SK-N-SH (cell line): ENCODE measurements around the gene CEP112. TPM values are rescaled to one million over a fixed set of nuclear protein-coding genes. Genes with fewer than 3 reads are reported as not detected.

Experiments used
- CTCF ChIA-PET: fragments of 300-600, 350-600 bp; formaldehyde crosslinking; extraction: SDS; loops from one replicate; lab custom pipeline; 2021; lab: Yijun Ruan, JAX
- POLR2A ChIA-PET: fragments of 350-600 bp; sonication (Branson Sonifier 250); formaldehyde crosslinking; extraction: SDS; loops from one replicate; lab custom pipeline; 2020; ENCODE audit warnings: antibody characterized with exemption, inconsistent platforms; lab: Yijun Ruan, JAX
- DNase-seq: peaks from one replicate; pipeline ENCODE4 v3.0.0; 2012
- H2AFZ ChIP-seq: fragments of 200-600 bp; sonication (generic); 2 replicates; pipeline ENCODE4 v1.8.1; 2016; ENCODE audit warnings: antibody characterized with exemption, mild to moderate bottlenecking, low read depth
- H3F3A ChIP-seq: fragments of 200-600 bp; sonication (generic); replicated peaks from 2 replicates; pipeline ENCODE3; 2016; ENCODE audit warnings: antibody characterized with exemption, mild to moderate bottlenecking; ENCODE audit not compliant: insufficient read depth
- H3K27ac ChIP-seq, 2 experiments: fragments of 200-500 bp in 1 of 2; fragments of 200-600 bp in 1 of 2; sonication (Bioruptor generic) in 1 of 2; sonication (generic), shearing (Covaris generic) in 1 of 2; 2 replicates each; pipeline versions ENCODE4 v1.5.1 to v1.6.1; 2014 to 2016; ENCODE audit warnings: low read depth in 2 of 2, inconsistent platforms in 1 of 2, low read length in 1 of 2, mild to moderate bottlenecking in 1 of 2, mixed read lengths in 1 of 2
- H3K27me3 ChIP-seq: fragments of 200-600 bp; sonication (generic), shearing (Covaris generic); 2 replicates; pipeline ENCODE4 v1.6.1; 2016; ENCODE audit warnings: mixed run types; ENCODE audit not compliant: insufficient read depth
- H3K36me3 ChIP-seq, 2 experiments: fragments of 200-500 bp in 1 of 2; fragments of 200-600 bp in 1 of 2; sonication (Bioruptor generic) in 1 of 2; sonication (generic) in 1 of 2; replicated peaks in 1 of 2; 2 replicates each; pipeline versions ENCODE3 to v1.5.1; 2014 to 2016; ENCODE audit warnings: low read length in 1 of 2, mild to moderate bottlenecking in 1 of 2; ENCODE audit not compliant: insufficient read depth in 2 of 2, control insufficient read depth in 1 of 2
- H3K4me1 ChIP-seq, 2 experiments: fragments of 200-500 bp in 1 of 2; fragments of 200-600 bp in 1 of 2; sonication (Bioruptor generic) in 1 of 2; sonication (generic), shearing (Covaris generic) in 1 of 2; 2 replicates each; pipeline versions ENCODE4 v1.5.1 to v1.6.1; 2014 to 2016; ENCODE audit warnings: low read depth in 1 of 2, low read length in 1 of 2, mixed run types in 1 of 2; ENCODE audit not compliant: insufficient read depth in 2 of 2, control insufficient read depth in 1 of 2
- H3K4me2 ChIP-seq: fragments of 200-600 bp; sonication (generic), shearing (Covaris generic); 2 replicates; pipeline ENCODE4 v1.6.1; 2017; ENCODE audit warnings: mixed run types
- H3K4me3 ChIP-seq, 2 experiments: fragments of 200-500 bp in 1 of 2; fragments of 200-600 bp in 1 of 2; sonication (Bioruptor generic) in 1 of 2; sonication (generic), shearing (Covaris generic) in 1 of 2; 2 replicates each; pipeline versions ENCODE4 v1.5.1 to v1.8.1; 2014 to 2016; ENCODE audit warnings: low read depth in 2 of 2, inconsistent platforms in 1 of 2, low read length in 1 of 2, mild to moderate bottlenecking in 1 of 2, mixed read lengths in 1 of 2, moderate library complexity in 1 of 2
- H3K79me2 ChIP-seq: fragments of 200-600 bp; sonication (generic); 2 replicates; pipeline ENCODE4 v1.8.1; 2017; ENCODE audit warnings: mild to moderate bottlenecking; ENCODE audit not compliant: insufficient read depth
- H3K9ac ChIP-seq: fragments of 200-600 bp; sonication (generic); 2 replicates; pipeline ENCODE4 v1.6.1; 2017; ENCODE audit warnings: mixed run types
- H3K9me2 ChIP-seq: fragments of 200-600 bp; sonication (generic); 2 replicates; pipeline ENCODE4 v1.6.1; 2017; ENCODE audit warnings: mixed run types
- H3K9me3 ChIP-seq: fragments of 200-600 bp; sonication (generic); 2 replicates; pipeline ENCODE4 v1.6.1; 2017; ENCODE audit warnings: mixed run types, mild to moderate bottlenecking, moderate library complexity
- H4K20me1 ChIP-seq: fragments of 200-600 bp; sonication (generic); 2 replicates; pipeline ENCODE4 v1.6.1; 2017; ENCODE audit warnings: mild to moderate bottlenecking, mixed run types; ENCODE audit not compliant: insufficient read depth
- EP300 ChIP-seq, 2 experiments: IDR thresholded peaks; 2 replicates each; pipeline versions ENCODE4 v1.4.0 to v1.6.1; 2012; ENCODE audit warnings: borderline replicate concordance in 1 of 2, low read depth in 1 of 2, low read length in 1 of 2
- EZH2phosphoT487 ChIP-seq: fragments of 200-600 bp; sonication (generic); IDR thresholded peaks from 2 replicates; pipeline ENCODE4 v1.6.1; 2017; ENCODE audit warnings: low read depth, mixed run types, mild to moderate bottlenecking, antibody characterized with exemption, moderate library complexity, borderline replicate concordance
- GATA2 ChIP-seq: sonication (generic); formaldehyde crosslinking; IDR thresholded peaks from 2 replicates; pipeline ENCODE4 v1.5.0; 2020; ENCODE audit warnings: mild to moderate bottlenecking, missing genetic modification reagents
- IRF3 ChIP-seq: fragments of 150-350 bp; IDR thresholded peaks from 2 replicates; pipeline ENCODE4 v1.6.1; 2016; ENCODE audit warnings: mild to moderate bottlenecking, low read depth, low read length
- JUND ChIP-seq: IDR thresholded peaks from 2 replicates; pipeline ENCODE4 v1.4.0; 2012
- NRF1 ChIP-seq: IDR thresholded peaks from 2 replicates; pipeline ENCODE4 v1.6.1; 2012; ENCODE audit warnings: low read depth, mild to moderate bottlenecking, low read length
- RCOR1 ChIP-seq: fragments of 150-350 bp; IDR thresholded peaks from 2 replicates; pipeline ENCODE4 v1.6.1; 2017; ENCODE audit warnings: antibody characterized with exemption, low read length
- RXRA ChIP-seq: IDR thresholded peaks from 2 replicates; pipeline ENCODE4 v1.4.0; 2012; ENCODE audit warnings: low read depth, mild to moderate bottlenecking, borderline replicate concordance
- SMC3 ChIP-seq: IDR thresholded peaks from 2 replicates; pipeline ENCODE4 v1.6.1; 2012; ENCODE audit warnings: low read depth, low read length, improper control_type of control experiment
- USF2 ChIP-seq: fragments of 150-350 bp; IDR thresholded peaks from 2 replicates; pipeline ENCODE4 v1.6.1; 2017; ENCODE audit warnings: antibody characterized with exemption, low read length, low read depth, borderline replicate concordance
- WGBS: methylation state at CpG from one replicate; pipeline ENCODE4 v1.1.6; 2017; ENCODE audit warnings: low lambda C conversion rate; 5-methylcytosine and 5-hydroxymethylcytosine counted together
- polyA plus RNA-seq, 3 experiments: library from polyadenylated mRNA; depleted of rRNA; stranded (reverse); fragments of >200 nt; gene quantifications; 2 replicates each; pipeline ENCODE4 v1.2.3, GENCODE V29; 2012

Gene CEP112
- polyA plus RNA-seq, 1 of the 3 experiments (the other 2 are of a cell fraction), result 7.9 TPM

- Histone ChIP-seq H3K4me2 (no peak overlapping the region), H3F3A (no peaks in the 10 kb centered on the region), H3K27me3 (no peaks in the 10 kb centered on the region), H3K9ac (no peak overlapping the region), H3K4me1 (no peaks in the 10 kb centered on the region; a peak in 1 of 4 replicates), H3K27ac (no peak overlapping the region)
- CTCF ChIA-PET, result interaction anchor here (1.4 kb wide), 1 partner anchor 14 kb away, joined by 3 read pairs; no protein-coding TSS in a partner anchor
- DNase-seq, result no peak
- TF ChIP-seq RCOR1 (no peak), GATA2 (no peak), EZH2phosphoT487 (no peak), NRF1 (no peak), SMC3 (no peak), USF2 (no peak), JUND (no peak), IRF3 (no peak), EP300 (IDR thresholded peaks at IDR 0.05; ENCODE audit: borderline replicate concordance in 1 of 2, low read depth in 1 of 2, low read length in 1 of 2) (no peak)
- TF ChIP-seq, all 33 proteins: peak for 0
- H3K9me3 ChIP-seq, result 0 out of 2 replicates have a peak, but pooled peaks cover 4% of the 10 kb centered on the region
- no peaks in the 10 kb centered on the region for H3K79me2 ChIP-seq
- no peak overlapping the region for H2AFZ ChIP-seq
- H3K36me3 ChIP-seq, result peaks cover 5 to 6% of the 10 kb centered on the region in 2 experiments
- H3K4me3 ChIP-seq, result no peak overlapping the region
- no peaks in the 10 kb centered on the region for H4K20me1 ChIP-seq
- POLR2A ChIA-PET, result no interaction called here
- H3K9me2 ChIP-seq, result no peaks in the 10 kb centered on the region
Observed at GRCh38 chr17:65952015-65952414, 239.9 kb downstream of the CEP112 start.

GRCh38 chr17:65947831-65948230 lies 244.1 kb downstream of the CEP112 start:
- DNase-seq, result no peak
- ChIA-PET CTCF (interaction anchor here (1.0 kb wide), 1 partner anchor 9 kb away, joined by 3 read pairs; no protein-coding TSS in a partner anchor), POLR2A (no interaction called here)

More at GRCh38 chr17:65947831-65948230, 244.1 kb downstream of the CEP112 start:
- Histone ChIP-seq H3K36me3 (peaks cover 2 to 5% of the 10 kb centered on the region in 2 experiments), H3K4me1 (no peaks in the 10 kb centered on the region), H2AFZ (no peak overlapping the region), H3K4me2 (no peak overlapping the region), H3K4me3 (no peak overlapping the region), H4K20me1 (no peaks in the 10 kb centered on the region), H3K27ac (no peak overlapping the region), H3K9me2 (no peaks in the 10 kb centered on the region), H3K79me2 (no peaks in the 10 kb centered on the region), H3K9ac (no peak overlapping the region), H3K27me3 (no peaks in the 10 kb centered on the region), H3F3A (no peaks in the 10 kb centered on the region), H3K9me3 (no peaks in the 10 kb centered on the region)
- TF ChIP-seq RXRA, result no peak
- no peak for TF ChIP-seq USF2
- 97% methylated on average over 2 of the region's 2 CpGs for WGBS
